Natural killer cell (primary cell): Measurements from ENCODE around the gene GALNT2. TPM values are rescaled to one million over a fixed set of nuclear protein-coding genes. Genes with fewer than 3 reads are reported as not detected.

Source experiments
- ATAC-seq, 3 donors: fragments of 150-1000 bp in 2 of 3; fragments of 200-7000 bp in 1 of 3; cut with Tn5 transposase; 1 replicate in 1 of 3; 2 replicates in 2 of 3; pipeline ENCODE4 v1.10.0; 2021; ENCODE audit warnings: mild to moderate bottlenecking in 2 of 3, moderate library complexity in 2 of 3
- DNase-seq, 2 donors: peaks; one replicate each; pipeline versions ENCODE4 v3.0.0 to v3.0.0-alpha.2; 2013 to 2021; ENCODE audit warnings: mixed read lengths in 1 of 2
- H3K27ac ChIP-seq: one replicate; pipeline ENCODE4 v1.5.1; 2013; ENCODE audit warnings: mild to moderate bottlenecking, low read length
- H3K27me3 ChIP-seq: one replicate; pipeline ENCODE4 v1.6.1; 2013; ENCODE audit warnings: low read length; ENCODE audit not compliant: control insufficient read depth, insufficient read depth
- H3K36me3 ChIP-seq: one replicate; pipeline ENCODE4 v1.6.1; 2013; ENCODE audit warnings: low read length; ENCODE audit not compliant: control insufficient read depth, insufficient read depth
- H3K4me1 ChIP-seq: one replicate; pipeline ENCODE4 v1.6.1; 2013; ENCODE audit warnings: low read length; ENCODE audit not compliant: control insufficient read depth, insufficient read depth
- H3K4me3 ChIP-seq: one replicate; pipeline ENCODE4 v1.5.1; 2013; ENCODE audit warnings: low read length
- H3K9me3 ChIP-seq: one replicate; pipeline ENCODE4 v1.6.1; 2013; ENCODE audit warnings: low read length; ENCODE audit not compliant: control insufficient read depth, insufficient read depth
- H3K27ac Mint-ChIP-seq, 2 donors: one replicate each; pipeline ENCODE4 v1.8.0; 2022; ENCODE audit warnings: mild to moderate bottlenecking in 2 of 2, mixed read lengths in 2 of 2, moderate library complexity in 1 of 2
- H3K27me3 Mint-ChIP-seq, 2 donors: one replicate each; pipeline ENCODE4 v1.8.0; 2022; ENCODE audit warnings: low read depth in 2 of 2, mixed read lengths in 2 of 2
- H3K36me3 Mint-ChIP-seq: one replicate; pipeline ENCODE4 v1.8.0; 2022; ENCODE audit warnings: mixed read lengths
- H3K4me1 Mint-ChIP-seq, 2 donors: one replicate each; pipeline ENCODE4 v1.8.0; 2022; ENCODE audit warnings: mixed read lengths in 2 of 2
- H3K4me3 Mint-ChIP-seq: one replicate; pipeline ENCODE4 v1.8.0; 2022; ENCODE audit warnings: mild to moderate bottlenecking, moderate library complexity, mixed read lengths
- H3K9me3 Mint-ChIP-seq, 2 donors: one replicate each; pipeline ENCODE4 v1.8.0; 2022; ENCODE audit warnings: mixed read lengths in 2 of 2
- whole genome bisulfite sequencing: methylation state at CpG from one replicate; pipeline ENCODE4 v1.1.7; 2013; ENCODE audit warnings: missing lambda C conversion rate; ENCODE audit not compliant: insufficient coverage; 5-methylcytosine and 5-hydroxymethylcytosine counted together
- intact Hi-C: fragments of 100-400 bp; cut with micrococcal nuclease; formaldehyde crosslinking; loops from one replicate; pipeline ENCODE4 v1.14.2; 2022
- total RNA-seq, 4 donors: library from RNA; stranded (reverse); fragments of 120-200 nt in 1 of 4; gene quantifications; one replicate each; pipeline versions ENCODE4 v1.2.3 to v1.2.4, GENCODE V29; 2013 to 2022
- TF ChIP-seq, protein P1 (sequence below): fragments of 200-600 bp; IDR thresholded peaks from one replicate; pipeline ENCODE4 v1.8.0; 2022; ENCODE audit warnings: antibody characterized with exemption

GALNT2 gene
- total RNA-seq, 3 donors from 2014 or later (not counting 1 experiment from before 2014, with no cell fraction given), result 31.2 to 53.6 (median 47.3) TPM

DNA sequence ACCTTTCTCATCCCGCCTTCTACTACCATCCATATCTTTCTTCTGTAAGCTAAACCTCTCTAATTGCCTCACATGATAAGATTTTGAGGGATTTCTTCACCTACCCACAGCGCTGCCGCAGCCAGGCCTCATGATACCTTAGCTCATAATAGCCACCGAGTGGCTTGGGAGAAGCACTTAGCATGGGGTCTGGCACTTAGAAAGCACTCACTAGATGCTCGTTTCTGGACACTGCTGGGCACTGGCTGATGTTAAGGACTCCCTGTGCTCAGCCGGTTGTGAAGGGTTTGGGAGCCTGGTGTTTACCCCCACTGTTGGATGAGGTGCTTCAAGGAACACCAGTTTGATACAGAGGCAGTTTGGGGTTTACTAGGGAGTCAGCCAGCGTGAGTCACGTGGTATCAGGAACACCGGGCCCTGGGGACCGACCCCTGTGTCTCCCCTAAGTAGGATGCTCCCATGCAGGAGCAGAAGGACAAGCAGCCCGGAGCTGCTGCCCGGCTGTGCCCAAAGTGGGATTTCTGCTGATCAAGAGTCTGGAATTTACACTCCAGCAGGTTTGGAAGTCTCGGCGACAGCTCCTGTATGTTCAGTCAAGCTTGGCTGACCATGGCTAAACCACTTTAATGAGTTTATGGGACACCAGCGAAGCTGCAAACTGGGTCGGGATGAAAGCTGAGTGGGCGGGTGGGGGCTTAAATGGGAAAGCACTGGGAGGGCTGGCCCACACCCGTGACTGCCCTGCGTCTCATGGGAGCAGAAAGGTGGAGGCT lies 63.3 kb downstream of the GALNT2 start:
- Mint-ChIP-seq H3K4me1 (peaks cover 52 to 62% of the 10 kb centered on the region in 2 donors), H3K36me3 (no peaks in the 10 kb centered on the region), H3K9me3 (no peaks in the 10 kb centered on the region), H3K27me3 (no peaks in the 10 kb centered on the region), H3K27ac (peak overlapping the region in 1 of 2 donors; percentile 7), H3K4me3 (no peak overlapping the region)
- Histone ChIP-seq H3K27ac (no peak overlapping the region), H3K27me3 (no peaks in the 10 kb centered on the region), H3K4me1 (peaks cover 26% of the 10 kb centered on the region), H3K9me3 (no peaks in the 10 kb centered on the region), H3K36me3 (no peaks in the 10 kb centered on the region), H3K4me3 (no peak overlapping the region)
- WGBS, result 88% methylated on average over 19 of the region's 19 CpGs
- intact Hi-C loops, result no loop called here
- ATAC-seq (no peak), DNase-seq (no peak)
- TF ChIP-seq, protein P1, sequence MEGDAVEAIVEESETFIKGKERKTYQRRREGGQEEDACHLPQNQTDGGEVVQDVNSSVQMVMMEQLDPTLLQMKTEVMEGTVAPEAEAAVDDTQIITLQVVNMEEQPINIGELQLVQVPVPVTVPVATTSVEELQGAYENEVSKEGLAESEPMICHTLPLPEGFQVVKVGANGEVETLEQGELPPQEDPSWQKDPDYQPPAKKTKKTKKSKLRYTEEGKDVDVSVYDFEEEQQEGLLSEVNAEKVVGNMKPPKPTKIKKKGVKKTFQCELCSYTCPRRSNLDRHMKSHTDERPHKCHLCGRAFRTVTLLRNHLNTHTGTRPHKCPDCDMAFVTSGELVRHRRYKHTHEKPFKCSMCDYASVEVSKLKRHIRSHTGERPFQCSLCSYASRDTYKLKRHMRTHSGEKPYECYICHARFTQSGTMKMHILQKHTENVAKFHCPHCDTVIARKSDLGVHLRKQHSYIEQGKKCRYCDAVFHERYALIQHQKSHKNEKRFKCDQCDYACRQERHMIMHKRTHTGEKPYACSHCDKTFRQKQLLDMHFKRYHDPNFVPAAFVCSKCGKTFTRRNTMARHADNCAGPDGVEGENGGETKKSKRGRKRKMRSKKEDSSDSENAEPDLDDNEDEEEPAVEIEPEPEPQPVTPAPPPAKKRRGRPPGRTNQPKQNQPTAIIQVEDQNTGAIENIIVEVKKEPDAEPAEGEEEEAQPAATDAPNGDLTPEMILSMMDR, result no peak

DNA sequence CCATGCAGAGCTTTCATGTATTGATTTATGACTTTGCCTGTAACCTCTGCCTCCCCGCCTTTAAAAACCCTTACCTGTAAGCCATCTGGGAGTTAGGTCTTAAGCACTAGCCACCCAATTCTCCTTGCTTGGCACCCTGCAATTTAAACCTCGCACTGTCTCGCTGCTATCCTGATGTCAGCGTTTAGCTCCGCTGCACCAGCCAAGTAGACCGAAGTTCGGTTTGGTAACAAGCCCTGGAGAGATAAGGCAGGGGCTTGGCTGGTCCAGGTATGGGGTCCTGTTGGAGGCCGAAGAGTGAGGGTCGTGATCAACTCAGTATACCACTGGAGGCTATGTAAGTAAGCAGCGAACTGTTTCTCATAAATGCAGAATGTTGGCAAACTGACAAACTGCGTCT lies 64.4 kb downstream of the GALNT2 start:
- 95% methylated on average over 11 of the region's 11 CpGs for WGBS
- ATAC-seq, result no peak

DNA sequence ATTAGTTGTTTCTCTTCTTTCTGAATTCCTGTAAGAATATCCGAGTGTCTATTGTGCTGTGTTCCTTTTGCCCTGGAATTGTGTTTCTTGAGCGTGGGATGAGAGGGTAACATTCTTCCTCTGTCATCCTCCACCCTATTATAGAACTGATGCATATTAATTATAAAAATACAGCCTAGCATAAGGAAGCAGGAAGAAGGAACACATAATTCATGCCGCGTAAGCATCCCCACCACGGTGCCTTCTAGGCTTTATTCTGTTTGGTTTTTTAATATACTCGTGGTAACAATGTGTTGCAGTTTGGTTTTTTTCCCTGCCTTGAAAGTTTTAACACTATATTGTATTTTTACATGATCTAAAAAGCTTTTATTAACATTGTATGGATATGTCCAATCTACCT lies 65.7 kb downstream of the GALNT2 start:
- Histone ChIP-seq H3K4me3 (no peak overlapping the region), H3K36me3 (no peaks in the 10 kb centered on the region), H3K4me1 (peaks cover 3% of the 10 kb centered on the region), H3K27ac (no peak overlapping the region), H3K27me3 (no peaks in the 10 kb centered on the region), H3K9me3 (no peaks in the 10 kb centered on the region)
- Mint-ChIP-seq H3K9me3 (no peaks in the 10 kb centered on the region), H3K36me3 (no peaks in the 10 kb centered on the region), H3K27ac (peak overlapping the region; percentile 17 to 70), H3K27me3 (no peaks in the 10 kb centered on the region), H3K4me1 (peaks cover 37 to 46% of the 10 kb centered on the region in 2 donors), H3K4me3 (no peak overlapping the region)
- DNase-seq (no peak), ATAC-seq (no peak)
- WGBS, result 100% methylated on average over 1 of the region's 6 CpGs
- intact Hi-C loops, result no loop called here
- TF ChIP-seq, protein P1, result no peak

More for the DNA sequence above, 64.4 kb downstream of the GALNT2 start:
- Histone ChIP-seq H3K27ac (no peak overlapping the region), H3K27me3 (no peaks in the 10 kb centered on the region), H3K36me3 (no peaks in the 10 kb centered on the region), H3K9me3 (no peaks in the 10 kb centered on the region), H3K4me3 (no peak overlapping the region), H3K4me1 (peaks cover 16% of the 10 kb centered on the region)
- intact Hi-C loops, result no loop called here
- Mint-ChIP-seq H3K9me3 (no peaks in the 10 kb centered on the region), H3K27me3 (no peaks in the 10 kb centered on the region), H3K4me3 (no peak overlapping the region), H3K4me1 (peaks cover 41 to 51% of the 10 kb centered on the region in 2 donors), H3K36me3 (no peaks in the 10 kb centered on the region), H3K27ac (no peak overlapping the region)
- TF ChIP-seq, protein P1, result no peak
- DNase-seq, result no peak

DNA sequence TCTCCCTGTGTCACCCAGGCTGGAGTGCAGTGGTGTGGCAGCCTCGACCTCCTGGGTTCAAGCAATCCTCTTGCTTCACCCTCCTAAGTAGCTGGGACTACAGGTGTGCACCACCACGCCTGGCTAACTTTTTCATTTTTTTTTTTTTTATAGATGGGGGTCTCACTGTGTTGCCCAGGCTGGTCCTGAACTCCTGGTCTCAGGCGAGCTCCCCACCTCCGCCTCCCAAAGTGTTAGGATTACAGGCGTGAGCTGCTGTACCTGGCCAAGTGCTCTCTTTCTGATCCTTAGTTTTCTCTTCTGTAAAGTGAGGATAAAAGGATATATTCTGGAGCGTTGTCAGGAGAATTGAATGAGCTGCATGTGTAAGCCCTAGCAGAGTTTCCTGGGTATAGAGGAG lies 68.7 kb downstream of the GALNT2 start:
- no peak overlapping the region for H3K4me3 Mint-ChIP-seq
- intact Hi-C loops, result no loop called here
- Histone ChIP-seq H3K27ac (no peak overlapping the region), H3K27me3 (no peaks in the 10 kb centered on the region), H3K36me3 (no peaks in the 10 kb centered on the region), H3K9me3 (no peaks in the 10 kb centered on the region), H3K4me1 (peaks cover 15% of the 10 kb centered on the region), H3K4me3 (no peak overlapping the region)
- 98% methylated on average over 6 of the region's 6 CpGs for WGBS
- no peak overlapping the region for H3K27ac Mint-ChIP-seq
- H3K27me3 Mint-ChIP-seq, result no peaks in the 10 kb centered on the region
- TF ChIP-seq, protein P1, result no peak
- H3K36me3 Mint-ChIP-seq, result no peaks in the 10 kb centered on the region
- H3K4me1 Mint-ChIP-seq, result peaks cover 43 to 57% of the 10 kb centered on the region in 2 donors
- DNase-seq (no peak), ATAC-seq (no peak)
- no peaks in the 10 kb centered on the region for H3K9me3 Mint-ChIP-seq
